ENCODE data around the gene ARHGAP24.
"Not testable (repeated sequence)": the region's sequence is repeated elsewhere in the genome, so short reads cannot be mapped to it uniquely, and the experiment has no call there.

Gene ARHGAP24

DNA sequence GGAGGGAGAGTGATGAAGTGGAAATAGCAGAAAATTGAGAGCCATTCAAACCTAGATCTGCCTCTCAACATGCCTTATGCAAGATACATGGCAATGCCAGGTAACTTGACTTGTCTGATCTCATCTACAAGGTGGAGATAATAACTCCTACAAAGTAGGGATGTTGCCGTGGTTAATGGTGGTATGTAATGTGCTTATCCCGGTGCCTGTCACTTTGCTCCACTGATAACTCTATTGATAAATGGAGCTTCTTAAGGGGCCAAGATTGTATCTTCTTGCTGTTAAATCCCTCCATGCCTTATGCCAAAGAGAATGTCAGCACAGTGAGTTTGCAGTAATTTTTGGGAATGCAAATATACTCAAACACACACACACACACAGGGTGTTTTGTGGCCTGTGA, 529.1 kb downstream of the ARHGAP24 start:
- no peaks in the 10 kb centered on the region for H3K27me3 ChIP-seq (ENCODE audit: control insufficient read depth, insufficient read depth, low read length)
- no peak overlapping the region for H3K9ac ChIP-seq (ENCODE audit: low read length)
- H3K4me3 ChIP-seq (ENCODE audit: low read length) = no peak overlapping the region
- no peaks in the 10 kb centered on the region for H3K36me3 ChIP-seq (ENCODE audit: control insufficient read depth, insufficient read depth, low read length)
- H3K4me1 ChIP-seq (ENCODE audit: control insufficient read depth, insufficient read depth, low read length) = no peaks in the 10 kb centered on the region
- no peaks in the 10 kb centered on the region for H3K9me3 ChIP-seq (ENCODE audit: control insufficient read depth, low read length)

DNA sequence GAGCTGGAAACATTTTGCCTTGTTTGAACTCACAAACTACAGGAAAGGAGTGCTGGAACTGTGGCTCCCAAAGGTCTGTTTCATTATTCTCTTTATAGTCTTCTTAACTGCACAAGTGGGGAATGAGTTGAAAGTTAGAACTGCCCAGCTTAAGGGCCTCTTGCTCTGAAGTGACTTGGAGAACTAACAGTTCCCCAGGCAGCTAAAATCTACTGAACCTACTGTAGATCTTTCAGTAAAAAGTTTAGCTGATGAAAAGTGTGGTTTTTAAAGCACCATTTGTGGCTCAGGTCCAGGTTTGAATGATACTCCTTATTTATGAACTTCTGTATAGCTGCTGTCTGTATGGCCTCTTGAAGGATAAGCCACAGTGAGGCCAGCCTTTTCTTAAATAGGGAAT, 531.1 kb downstream of the ARHGAP24 start:
- no peaks in the 10 kb centered on the region for H3K36me3 ChIP-seq (ENCODE audit: control insufficient read depth, insufficient read depth, low read length)
- no peaks in the 10 kb centered on the region for H3K9me3 ChIP-seq (ENCODE audit: control insufficient read depth, low read length)
- H3K4me1 ChIP-seq (ENCODE audit: control insufficient read depth, insufficient read depth, low read length) = no peaks in the 10 kb centered on the region
- no peaks in the 10 kb centered on the region for H3K27me3 ChIP-seq (ENCODE audit: control insufficient read depth, insufficient read depth, low read length)
- H3K9ac ChIP-seq (ENCODE audit: low read length) = no peak overlapping the region
- H3K4me3 ChIP-seq (ENCODE audit: low read length) = no peak overlapping the region

DNA sequence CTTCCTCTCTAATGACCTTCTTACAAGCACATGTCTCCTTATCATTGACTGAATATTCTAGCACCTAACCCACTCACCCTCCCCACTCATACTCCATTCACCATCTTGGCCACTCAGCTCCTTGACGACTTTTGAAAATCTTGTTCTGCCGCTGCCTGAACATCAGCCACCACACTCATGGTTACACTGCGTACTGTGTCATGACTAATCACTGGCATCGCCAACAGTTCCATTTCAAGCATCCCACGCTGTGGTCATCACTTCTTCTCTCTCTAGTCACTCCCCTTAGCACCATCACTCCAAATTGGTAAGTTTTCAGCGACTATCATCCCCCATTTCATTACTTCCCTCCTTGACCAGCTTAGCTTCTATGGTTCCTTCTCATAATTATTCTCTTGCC, 532.1 kb downstream of the ARHGAP24 start:
- Histone ChIP-seq H3K27me3 (ENCODE audit: control insufficient read depth, insufficient read depth, low read length) (no peaks in the 10 kb centered on the region), H3K4me1 (ENCODE audit: control insufficient read depth, insufficient read depth, low read length) (no peaks in the 10 kb centered on the region), H3K4me3 (ENCODE audit: low read length) (no peak overlapping the region), H3K9me3 (ENCODE audit: control insufficient read depth, low read length) (no peaks in the 10 kb centered on the region), H3K36me3 (ENCODE audit: control insufficient read depth, insufficient read depth, low read length) (no peaks in the 10 kb centered on the region), H3K9ac (ENCODE audit: low read length) (no peak overlapping the region)

DNA sequence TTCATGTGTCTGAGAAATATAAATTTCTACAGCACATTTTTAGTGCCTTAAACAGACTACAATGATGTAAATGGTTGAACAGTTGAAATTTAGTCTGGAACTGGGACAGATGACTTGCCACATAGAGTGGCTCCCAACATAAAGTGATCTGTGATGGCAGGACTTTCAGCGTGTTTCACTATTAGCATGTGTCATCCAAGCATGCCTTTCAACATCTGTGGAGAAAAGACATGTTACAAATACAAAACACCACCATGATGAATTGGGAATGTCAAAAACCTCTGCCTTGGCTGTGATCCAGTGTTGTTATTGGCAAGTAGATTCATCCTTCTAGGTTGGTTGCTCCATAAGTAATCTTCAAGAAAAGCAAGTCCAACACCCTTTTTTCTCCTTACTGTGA, 536.2 kb downstream of the ARHGAP24 start:
- Histone ChIP-seq H3K9me3 (ENCODE audit: control insufficient read depth, low read length) (no peaks in the 10 kb centered on the region), H3K36me3 (ENCODE audit: control insufficient read depth, insufficient read depth, low read length) (no peaks in the 10 kb centered on the region), H3K4me3 (ENCODE audit: low read length) (no peak overlapping the region), H3K4me1 (ENCODE audit: control insufficient read depth, insufficient read depth, low read length) (no peaks in the 10 kb centered on the region), H3K9ac (ENCODE audit: low read length) (no peak overlapping the region), H3K27me3 (ENCODE audit: control insufficient read depth, insufficient read depth, low read length) (no peaks in the 10 kb centered on the region)

DNA sequence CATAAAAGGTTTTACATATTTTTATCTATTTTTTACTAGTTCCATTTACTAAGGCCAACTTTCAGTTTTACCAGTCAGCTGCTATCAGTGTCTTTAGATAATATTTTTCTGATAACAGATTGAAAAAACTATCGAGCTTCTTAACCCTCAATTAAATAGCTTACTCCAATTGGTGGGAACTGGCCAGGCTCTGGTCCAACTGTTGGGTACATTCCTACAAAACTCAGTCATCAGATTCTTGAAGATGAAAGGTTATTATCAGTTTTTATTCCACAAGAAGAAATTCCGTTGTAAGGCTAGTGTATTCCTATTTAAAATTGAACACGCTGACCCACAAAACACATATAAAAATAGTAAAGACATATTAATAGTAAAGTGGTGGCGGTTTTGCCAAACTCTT, 538.7 kb downstream of the ARHGAP24 start:
- Histone ChIP-seq H3K36me3 (ENCODE audit: control insufficient read depth, insufficient read depth, low read length) (no peaks in the 10 kb centered on the region), H3K9me3 (ENCODE audit: control insufficient read depth, low read length) (no peaks in the 10 kb centered on the region), H3K4me1 (ENCODE audit: control insufficient read depth, insufficient read depth, low read length) (no peaks in the 10 kb centered on the region), H3K27me3 (ENCODE audit: control insufficient read depth, insufficient read depth, low read length) (no peaks in the 10 kb centered on the region), H3K4me3 (ENCODE audit: low read length) (no peak overlapping the region), H3K9ac (ENCODE audit: low read length) (no peak overlapping the region)

DNA sequence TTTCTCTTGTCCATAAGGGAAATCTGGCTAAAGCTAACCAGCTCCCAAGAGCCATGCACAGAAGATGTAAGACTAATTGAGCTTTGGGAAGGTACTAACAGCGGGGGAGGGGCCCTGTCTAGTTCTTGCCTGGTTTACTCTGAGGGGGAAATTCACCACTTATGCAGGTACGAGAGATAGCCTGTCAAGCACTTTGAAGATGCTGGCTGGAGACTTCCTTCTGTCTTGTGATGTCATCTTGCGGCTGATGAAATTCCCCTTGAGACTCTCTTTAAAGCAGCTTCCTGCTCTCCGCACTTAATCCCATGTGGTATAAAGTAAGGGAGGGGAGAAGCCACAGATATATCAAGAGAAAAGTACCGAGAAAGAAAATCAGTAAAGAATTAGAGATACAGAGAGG, 539.6 kb downstream of the ARHGAP24 start:
- H3K4me3 ChIP-seq (ENCODE audit: low read length) = no peak overlapping the region
- no peaks in the 10 kb centered on the region for H3K36me3 ChIP-seq (ENCODE audit: control insufficient read depth, insufficient read depth, low read length)
- no peaks in the 10 kb centered on the region for H3K27me3 ChIP-seq (ENCODE audit: control insufficient read depth, insufficient read depth, low read length)
- no peaks in the 10 kb centered on the region for H3K9me3 ChIP-seq (ENCODE audit: control insufficient read depth, low read length)
- no peaks in the 10 kb centered on the region for H3K4me1 ChIP-seq (ENCODE audit: control insufficient read depth, insufficient read depth, low read length)
- H3K9ac ChIP-seq (ENCODE audit: low read length) = no peak overlapping the region

DNA sequence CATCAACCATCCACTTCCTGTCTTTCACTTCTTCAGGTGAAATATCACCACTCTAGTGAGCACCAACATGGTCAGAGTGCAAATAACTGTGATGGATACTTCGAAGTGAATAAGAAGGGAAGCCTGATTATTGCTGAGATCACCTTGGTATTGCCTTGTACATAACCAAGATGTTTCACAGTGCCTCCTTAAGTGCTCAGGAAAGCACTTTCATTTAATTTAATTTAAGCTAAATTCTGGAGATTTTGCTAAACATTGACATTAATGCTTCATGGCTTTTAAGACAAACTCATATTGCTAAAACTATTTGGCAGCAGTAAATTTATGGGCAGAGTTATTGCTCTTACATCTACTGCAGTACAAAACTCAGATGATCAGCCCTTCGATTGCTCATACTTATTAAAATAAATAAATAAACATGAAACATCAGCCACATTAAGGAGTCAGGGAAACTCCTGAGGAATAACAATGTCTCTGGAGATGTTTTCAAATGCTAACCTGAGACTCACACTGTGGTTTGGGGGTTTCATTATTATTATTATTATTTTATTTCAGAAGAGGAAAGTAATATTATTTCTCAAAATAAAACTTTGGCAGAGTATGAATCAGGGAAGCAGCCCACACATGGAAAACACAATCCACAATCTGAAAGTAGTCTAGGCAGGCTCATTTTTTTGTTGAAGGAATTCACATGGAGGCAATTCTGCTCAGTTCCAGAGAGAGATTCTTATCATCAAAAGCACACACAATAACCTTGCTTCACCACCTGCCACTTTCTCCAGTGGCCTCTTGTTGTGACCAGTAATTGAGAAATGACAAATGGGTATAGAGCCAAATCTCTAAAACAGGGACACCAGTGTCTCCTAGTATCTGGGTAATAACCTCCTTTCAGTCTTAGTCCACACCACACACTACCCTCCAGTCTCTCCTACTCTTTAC, 540.7 kb downstream of the ARHGAP24 start:
- Histone ChIP-seq H3K9me3 (ENCODE audit: control insufficient read depth, low read length) (no peaks in the 10 kb centered on the region), H3K36me3 (ENCODE audit: control insufficient read depth, insufficient read depth, low read length) (no peaks in the 10 kb centered on the region), H3K9ac (ENCODE audit: low read length) (no peak overlapping the region), H3K4me1 (ENCODE audit: control insufficient read depth, insufficient read depth, low read length) (no peaks in the 10 kb centered on the region), H3K4me3 (ENCODE audit: low read length) (no peak overlapping the region), H3K27me3 (ENCODE audit: control insufficient read depth, insufficient read depth, low read length) (no peaks in the 10 kb centered on the region)

DNA sequence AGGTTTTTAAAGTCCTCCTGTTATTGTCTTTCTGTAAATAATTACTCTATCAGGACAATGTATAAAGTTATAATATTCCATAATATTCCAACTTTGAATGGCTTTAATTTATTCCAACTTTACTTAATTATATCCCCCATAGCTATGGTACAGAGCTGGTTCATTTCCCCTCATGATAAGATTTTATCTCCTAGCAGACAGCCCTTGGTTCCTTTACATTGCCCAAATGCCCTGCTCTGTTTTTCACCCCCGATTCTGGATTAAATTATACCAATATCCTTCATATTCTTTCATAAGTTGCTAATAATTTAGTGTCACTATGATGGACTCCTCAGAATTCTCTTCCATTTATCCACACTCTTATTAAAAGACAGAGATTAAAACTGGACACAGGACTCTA, 544.4 kb downstream of the ARHGAP24 start:
- H3K9me3 ChIP-seq (ENCODE audit: control insufficient read depth, low read length) = no peaks in the 10 kb centered on the region
- H3K27me3 ChIP-seq (ENCODE audit: control insufficient read depth, insufficient read depth, low read length) = no peaks in the 10 kb centered on the region

DNA sequence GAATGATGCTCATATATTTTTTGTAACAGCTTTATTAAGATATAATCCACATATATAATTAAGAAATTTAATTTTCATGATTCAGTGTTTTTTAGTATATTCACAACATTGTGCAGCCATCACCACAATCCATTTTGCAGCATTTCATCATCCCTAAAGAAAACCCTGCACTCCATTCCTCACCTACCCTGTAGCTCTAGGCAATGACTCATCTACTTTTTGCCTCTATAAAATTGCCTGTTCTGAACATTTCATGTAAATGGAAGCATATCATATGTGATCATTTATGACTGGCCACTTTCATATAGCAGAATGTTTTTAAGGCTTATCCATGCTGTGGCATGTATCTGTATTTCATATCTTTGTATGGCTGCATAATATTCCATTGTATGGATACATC, 545.0 kb downstream of the ARHGAP24 start:
- Histone ChIP-seq H3K9ac (ENCODE audit: low read length) (no peak overlapping the region), H3K4me3 (ENCODE audit: low read length) (no peak overlapping the region), H3K9me3 (ENCODE audit: control insufficient read depth, low read length) (no peaks in the 10 kb centered on the region), H3K27me3 (ENCODE audit: control insufficient read depth, insufficient read depth, low read length) (no peaks in the 10 kb centered on the region), H3K36me3 (ENCODE audit: control insufficient read depth, insufficient read depth, low read length) (no peaks in the 10 kb centered on the region), H3K4me1 (ENCODE audit: control insufficient read depth, insufficient read depth, low read length) (no peaks in the 10 kb centered on the region)

More for the DNA sequence above, 544.4 kb downstream of the ARHGAP24 start:
- no peak overlapping the region for H3K4me3 ChIP-seq (ENCODE audit: low read length)
- no peaks in the 10 kb centered on the region for H3K36me3 ChIP-seq (ENCODE audit: control insufficient read depth, insufficient read depth, low read length)
- no peaks in the 10 kb centered on the region for H3K4me1 ChIP-seq (ENCODE audit: control insufficient read depth, insufficient read depth, low read length)
- no peak overlapping the region for H3K9ac ChIP-seq (ENCODE audit: low read length)

DNA sequence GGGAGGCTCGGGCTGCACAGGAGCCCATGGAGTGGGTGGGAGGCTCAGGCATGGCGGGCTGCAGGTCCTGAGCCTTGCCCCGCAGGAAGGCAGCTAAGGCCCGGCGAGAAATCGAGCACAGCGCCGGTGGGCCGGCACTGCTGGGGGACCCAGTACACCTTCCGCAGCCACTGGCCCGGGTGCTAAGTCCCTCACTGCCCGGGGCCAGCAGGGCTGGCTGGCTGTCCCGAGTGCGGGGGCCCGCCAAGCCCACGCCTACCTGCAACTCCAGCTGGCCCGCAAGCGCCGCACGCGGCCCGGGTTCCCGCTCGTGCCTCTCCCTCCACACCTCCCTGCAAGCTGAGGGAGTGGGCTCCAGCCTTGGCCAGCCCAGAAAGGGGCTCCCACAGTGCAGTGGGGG, 546.7 kb downstream of the ARHGAP24 start:
- not testable (repeated sequence) for H3K4me3 ChIP-seq (ENCODE audit: low read length); H3K9me3 ChIP-seq (ENCODE audit: control insufficient read depth, low read length); H3K27me3 ChIP-seq (ENCODE audit: control insufficient read depth, insufficient read depth, low read length); H3K36me3 ChIP-seq (ENCODE audit: control insufficient read depth, insufficient read depth, low read length); H3K9ac ChIP-seq (ENCODE audit: low read length); H3K4me1 ChIP-seq (ENCODE audit: control insufficient read depth, insufficient read depth, low read length)

DNA sequence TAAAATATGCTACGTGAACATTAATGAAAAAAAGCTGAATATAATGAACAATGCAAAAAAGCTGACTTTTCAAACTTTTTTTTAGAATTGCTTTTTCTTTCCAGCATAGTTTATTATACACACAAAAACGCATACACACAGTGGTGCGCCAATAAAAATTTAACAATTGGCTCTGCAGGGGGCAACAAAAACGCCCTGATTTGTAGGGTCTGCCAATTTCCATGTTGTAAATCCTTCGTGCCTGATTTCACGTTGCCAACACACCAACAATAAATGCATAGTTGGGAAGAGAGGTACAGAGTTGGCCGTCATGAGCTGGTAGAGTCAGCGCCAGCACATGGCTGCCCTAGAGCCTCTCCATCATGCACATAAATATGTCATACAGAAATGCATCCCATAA, 551.8 kb downstream of the ARHGAP24 start:
- no peak overlapping the region for H3K9ac ChIP-seq (ENCODE audit: low read length)
- H3K27me3 ChIP-seq (ENCODE audit: control insufficient read depth, insufficient read depth, low read length) = no peaks in the 10 kb centered on the region
- no peaks in the 10 kb centered on the region for H3K9me3 ChIP-seq (ENCODE audit: control insufficient read depth, low read length)
- H3K4me3 ChIP-seq (ENCODE audit: low read length) = no peak overlapping the region
- no peaks in the 10 kb centered on the region for H3K4me1 ChIP-seq (ENCODE audit: control insufficient read depth, insufficient read depth, low read length)
- no peaks in the 10 kb centered on the region for H3K36me3 ChIP-seq (ENCODE audit: control insufficient read depth, insufficient read depth, low read length)

DNA sequence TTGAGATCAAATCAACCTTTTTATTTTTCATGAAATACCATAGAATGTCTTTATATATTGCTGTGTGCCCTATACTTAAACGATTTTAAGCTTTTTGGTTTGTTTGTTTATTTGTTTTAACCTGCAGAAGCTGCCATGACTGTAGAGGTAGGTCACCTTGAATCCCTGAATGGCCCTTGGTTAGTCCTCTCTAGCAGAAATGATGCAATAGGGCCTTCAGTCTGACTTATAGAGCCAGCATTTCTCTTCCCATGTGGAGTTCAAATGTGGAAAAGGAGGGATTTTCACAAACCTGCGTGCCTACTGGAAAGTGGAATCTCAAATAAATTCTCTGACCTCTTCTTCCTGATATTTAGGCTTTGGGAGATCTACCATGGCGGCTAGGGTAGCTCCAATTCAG, 557.0 kb downstream of the ARHGAP24 start:
- Histone ChIP-seq H3K9ac (ENCODE audit: low read length) (no peak overlapping the region), H3K4me1 (ENCODE audit: control insufficient read depth, insufficient read depth, low read length) (no peaks in the 10 kb centered on the region), H3K4me3 (ENCODE audit: low read length) (no peak overlapping the region), H3K27me3 (ENCODE audit: control insufficient read depth, insufficient read depth, low read length) (no peaks in the 10 kb centered on the region), H3K9me3 (ENCODE audit: control insufficient read depth, low read length) (no peaks in the 10 kb centered on the region), H3K36me3 (ENCODE audit: control insufficient read depth, insufficient read depth, low read length) (no peaks in the 10 kb centered on the region)
